GM18520 (cell line): ENCODE measurements around the gene EGLN3.

ENCODE experiments used
- ATAC-seq: cut with Tn5 transposase; IDR thresholded peaks from one replicate; pipeline ENCODE4 v1.9.1; 2021; ENCODE audit not compliant: unreplicated experiment

EGLN3 gene

DNA sequence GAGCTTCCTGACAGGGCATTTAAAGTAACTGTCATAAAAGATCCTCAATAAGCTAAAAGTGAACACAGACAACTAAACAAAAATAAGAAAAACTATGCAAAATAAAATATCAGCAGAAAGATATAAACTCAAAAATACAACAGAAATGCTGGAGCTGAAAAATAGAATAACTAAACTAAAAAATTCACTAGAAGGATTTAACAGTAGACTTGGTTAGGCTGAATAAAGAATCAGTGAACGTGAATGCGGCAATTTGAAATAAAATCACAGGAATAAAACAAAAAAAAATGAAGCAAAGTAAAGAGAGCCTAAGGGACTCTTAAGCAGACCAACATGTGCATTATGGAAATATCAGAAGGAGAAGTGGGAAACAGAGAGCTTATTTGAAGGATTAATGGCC, 74.6 kb downstream of the EGLN3 start:
- no peak for ATAC-seq
